Choroid plexus epithelial cell (primary cell): ENCODE results near the gene MYL12B.

Experiments
- DNase-seq: peaks from one replicate; pipeline ENCODE4 v3.0.0-alpha.2; 2010; ENCODE audit warnings: low read depth
- H3K4me3 ChIP-seq: 2 replicates; pipeline ENCODE4 v1.5.1; 2011; ENCODE audit warnings: low read depth, mild to moderate bottlenecking, control low read depth, low read length, moderate library complexity
- CTCF ChIP-seq: conservative IDR thresholded peaks from 2 replicates; pipeline ENCODE4 v1.5.1; 2011; ENCODE audit warnings: low read depth, mild to moderate bottlenecking, control low read depth, inconsistent platforms, low read length, moderate library complexity

Gene MYL12B

GRCh38 chr18:3319894-3320454 is 58.0 kb downstream of the MYL12B start:
- DNase-seq = no peak
- no peak overlapping the region for H3K4me3 ChIP-seq
- TF ChIP-seq CTCF = no peak

- DNase-seq = peak; percentile 96
- H3K4me3 ChIP-seq = no peak overlapping the region
- no peak for TF ChIP-seq CTCF
Measured at GRCh38 chr18:3321133-3321812, 59.3 kb downstream of the MYL12B start.

GRCh38 chr18:3323900-3324299 is 62.0 kb downstream of the MYL12B start:
- peak; percentile 50 for DNase-seq
- H3K4me3 ChIP-seq = no peak overlapping the region
- no peak for TF ChIP-seq CTCF
